EH (cell line): ENCODE results near the gene ZNF750.

Experiments used
- DNase-seq: peaks from one replicate; pipeline ENCODE4 v3.0.0-alpha.2; 2015; ENCODE audit warnings: low read depth

Gene ZNF750

GRCh38 chr17:82812058-82812457 lies 27.8 kb downstream of the ZNF750 start:
- DNase-seq, result no peak

GRCh38 chr17:82810644-82811430 lies 29.0 kb downstream of the ZNF750 start:
- no peak for DNase-seq

- DNase-seq, result no peak
Measured at GRCh38 chr17:82808921-82809905, 30.6 kb downstream of the ZNF750 start.

GRCh38 chr17:82808006-82808405 lies 31.8 kb downstream of the ZNF750 start:
- no peak for DNase-seq

- no peak for DNase-seq
Measured at GRCh38 chr17:82807562-82807961, 32.3 kb downstream of the ZNF750 start.

GRCh38 chr17:82807101-82807500 lies 32.7 kb downstream of the ZNF750 start:
- no peak for DNase-seq

- DNase-seq, result no peak
Measured at GRCh38 chr17:82806645-82807044, 33.2 kb downstream of the ZNF750 start.

- no peak for DNase-seq
Measured at GRCh38 chr17:82805823-82806222, 34.0 kb downstream of the ZNF750 start.

- no peak for DNase-seq
Measured at GRCh38 chr17:82805254-82805653, 34.6 kb downstream of the ZNF750 start.

- no peak for DNase-seq
Measured at GRCh38 chr17:82804442-82805191, 35.2 kb downstream of the ZNF750 start.

- no peak for DNase-seq
Measured at GRCh38 chr17:82803606-82804005, 36.2 kb downstream of the ZNF750 start.

- DNase-seq, result no peak
Measured at GRCh38 chr17:82803185-82803584, 36.6 kb downstream of the ZNF750 start.

- peak; percentile 43 for DNase-seq
Measured at GRCh38 chr17:82802075-82802780, 37.6 kb downstream of the ZNF750 start.

GRCh38 chr17:82801377-82801970 lies 38.3 kb downstream of the ZNF750 start:
- DNase-seq, result no peak

- DNase-seq, result no peak
Measured at GRCh38 chr17:82800885-82801284, 38.9 kb downstream of the ZNF750 start.

GRCh38 chr17:82799591-82799990 lies 40.2 kb downstream of the ZNF750 start:
- no peak for DNase-seq

GRCh38 chr17:82798752-82799151 lies 41.1 kb downstream of the ZNF750 start:
- DNase-seq, result no peak

GRCh38 chr17:82797061-82797460 lies 42.8 kb downstream of the ZNF750 start:
- no peak for DNase-seq

- DNase-seq, result no peak
Measured at GRCh38 chr17:82795615-82796014, 44.2 kb downstream of the ZNF750 start.

- DNase-seq, result no peak
Measured at GRCh38 chr17:82794781-82795482, 44.9 kb downstream of the ZNF750 start.
